NCI-H1048 (cell line): Measurements from ENCODE around the gene SEC22C.
A peak's percentile ranks its signal among the peaks of the same experiment; 100 is the strongest.
"Not testable (repeated sequence)": the region's sequence is repeated elsewhere in the genome, so short reads cannot be mapped to it uniquely, and the experiment has no call there.

Experiments
- DNase-seq: peaks from one replicate; lab custom pipeline; 2025; lab: John Stamatoyannopoulos, UW

SEC22C gene, protein sequence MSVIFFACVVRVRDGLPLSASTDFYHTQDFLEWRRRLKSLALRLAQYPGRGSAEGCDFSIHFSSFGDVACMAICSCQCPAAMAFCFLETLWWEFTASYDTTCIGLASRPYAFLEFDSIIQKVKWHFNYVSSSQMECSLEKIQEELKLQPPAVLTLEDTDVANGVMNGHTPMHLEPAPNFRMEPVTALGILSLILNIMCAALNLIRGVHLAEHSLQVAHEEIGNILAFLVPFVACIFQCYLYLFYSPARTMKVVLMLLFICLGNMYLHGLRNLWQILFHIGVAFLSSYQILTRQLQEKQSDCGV

DNA sequence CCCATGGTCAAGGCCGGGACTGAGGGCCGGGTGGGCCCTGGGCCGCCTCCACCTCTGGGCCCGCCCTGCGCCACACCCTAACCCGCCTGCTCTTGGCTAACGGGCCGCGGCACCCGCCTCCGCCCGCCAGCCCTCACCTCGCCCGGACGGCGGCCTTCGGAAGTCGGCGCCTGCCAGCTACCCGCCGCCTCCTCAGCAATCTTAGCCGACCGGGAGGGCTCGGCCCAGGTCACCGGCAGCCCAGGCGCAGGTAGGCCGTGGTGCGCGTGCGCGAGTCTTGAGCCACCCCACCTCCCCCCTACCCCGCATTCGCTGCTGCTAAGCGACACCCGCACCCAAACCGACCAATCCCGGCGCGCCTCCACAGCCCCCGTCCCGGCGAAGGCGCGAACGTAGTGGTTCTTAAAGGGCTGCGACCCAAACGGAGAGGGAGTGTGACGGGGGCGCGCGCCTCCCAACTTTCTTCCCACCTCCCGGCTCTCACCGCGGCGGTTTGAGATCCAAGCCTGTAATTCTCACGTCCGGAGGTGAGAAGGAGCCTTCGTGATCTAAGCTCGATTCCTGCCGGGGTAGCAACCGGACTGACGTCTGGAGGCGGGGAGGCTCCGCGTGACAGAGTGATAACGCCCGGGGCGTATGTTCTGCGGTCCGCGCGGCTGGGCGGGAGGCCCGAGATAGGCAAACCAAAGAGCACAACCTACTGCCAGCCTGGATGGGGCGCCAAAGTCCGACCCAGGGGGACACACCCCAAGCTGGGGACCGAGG lies at the start of gene SEC22C:
TSS of gene SEC22C (minus strand) at position 259 of the 765 bp plus-strand sequence. CDS start 12,921 bp downstream, outside the sequence.
- DNase-seq = peak; percentile 87

DNA sequence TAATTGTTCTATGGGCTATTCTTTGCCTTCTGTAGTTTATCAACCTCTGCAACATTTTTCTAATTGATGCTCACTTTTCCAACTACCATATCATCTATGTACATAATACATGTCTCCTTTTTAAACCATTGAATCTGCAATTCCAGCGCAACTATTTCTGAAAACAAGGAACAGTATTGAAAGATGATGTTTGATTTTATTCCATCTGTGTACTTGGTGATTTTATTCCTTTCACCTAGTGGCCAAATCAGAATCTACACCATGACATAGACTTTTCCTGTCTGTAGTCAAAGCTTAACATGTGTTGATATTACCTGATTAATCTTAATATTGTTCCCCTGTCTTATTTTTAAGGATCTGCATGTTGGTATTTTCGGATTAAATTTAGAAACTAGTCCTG lies 31.7 kb upstream of the SEC22C start:
- no peak for DNase-seq

DNA sequence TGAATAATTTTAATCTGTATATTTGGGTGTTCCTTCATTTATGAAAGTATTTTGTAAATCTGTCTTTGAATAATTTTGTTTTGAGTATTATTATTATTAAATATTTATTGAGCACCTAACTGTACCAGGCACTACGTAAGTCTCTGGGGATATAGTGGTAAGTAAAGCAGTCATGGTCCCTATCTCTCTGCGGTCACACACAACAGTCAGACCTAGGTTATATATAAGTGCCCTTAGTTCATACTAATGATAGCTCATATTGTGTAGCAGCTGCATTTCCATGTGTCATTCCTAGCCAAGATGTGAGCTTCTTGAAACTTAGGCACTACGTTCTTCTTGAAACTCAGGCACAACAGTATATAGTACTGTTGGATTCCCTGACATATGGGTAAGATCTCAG lies 31.2 kb upstream of the SEC22C start:
- DNase-seq = no peak

- no peak for DNase-seq
Measured at GRCh38 chr3:42612217-42612616, 30.4 kb upstream of the SEC22C start.

DNA sequence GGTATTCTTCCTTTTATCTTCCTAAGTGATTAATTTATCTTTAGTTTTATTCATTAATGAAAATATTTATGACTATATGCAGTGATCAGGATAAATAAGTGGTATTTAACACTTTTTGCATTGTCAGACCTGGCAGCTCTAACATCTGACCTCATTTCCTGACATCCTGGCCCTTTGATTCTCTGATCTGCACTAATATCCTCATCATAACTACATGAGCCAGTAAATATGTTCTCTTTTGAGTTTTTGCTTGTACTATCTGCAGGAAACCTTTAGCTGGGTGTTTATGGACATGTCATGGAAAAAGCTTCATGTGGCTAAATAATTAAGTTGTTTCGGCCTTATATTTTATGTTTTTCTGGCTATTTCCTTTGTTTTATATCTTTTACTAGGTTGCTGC lies 29.2 kb upstream of the SEC22C start:
- DNase-seq = no peak

- DNase-seq = no peak
Measured at GRCh38 chr3:42608581-42608980, 26.8 kb upstream of the SEC22C start.

DNA sequence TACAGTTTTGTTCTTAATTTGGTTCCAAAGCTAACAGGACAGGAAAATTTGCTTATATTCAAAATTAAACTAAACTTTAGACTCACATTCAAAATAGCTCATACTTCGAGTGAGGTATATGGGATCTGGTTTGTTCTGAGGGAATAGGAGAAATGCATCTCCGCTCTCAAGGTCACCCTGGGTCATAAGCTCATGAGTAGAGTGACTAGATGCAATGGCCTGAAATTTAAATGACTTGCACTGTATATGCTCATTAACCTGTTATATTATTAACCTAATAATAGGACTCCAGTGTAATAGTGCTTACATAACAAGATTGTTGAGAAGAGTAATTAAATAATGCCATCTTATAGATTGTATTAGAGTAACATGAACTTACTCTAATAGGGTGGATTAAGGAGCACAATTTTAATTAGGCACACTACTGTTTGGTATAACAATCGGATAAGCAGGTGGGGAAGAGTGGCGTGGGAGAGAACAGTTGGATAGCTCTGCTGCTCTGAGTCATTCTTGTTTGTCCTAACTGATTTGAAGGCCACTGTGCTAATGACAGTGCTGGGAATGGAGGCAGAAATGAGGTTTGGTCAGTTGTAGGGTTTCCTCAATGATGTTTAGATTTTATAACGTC lies 23.9 kb upstream of the SEC22C start:
- no peak for DNase-seq

DNA sequence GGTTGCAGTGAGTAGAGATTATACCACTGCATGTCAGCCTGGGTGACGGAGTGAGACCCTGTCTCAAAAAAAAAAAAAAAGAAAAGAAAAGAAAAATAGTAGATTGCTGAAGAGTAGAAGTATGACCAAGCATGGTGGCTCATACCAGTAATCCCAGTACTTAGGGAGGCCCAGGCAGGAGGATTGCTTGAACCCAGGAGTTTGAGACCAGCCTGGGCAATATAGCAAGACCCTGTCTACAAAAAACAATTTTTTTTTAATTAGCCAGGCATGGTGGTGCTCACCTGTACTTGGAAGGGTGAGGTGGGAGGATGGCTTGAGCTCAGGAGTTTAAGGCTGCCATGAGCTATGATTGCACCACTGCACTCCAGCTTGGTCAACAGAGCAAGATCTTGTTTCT lies 21.2 kb upstream of the SEC22C start:
- no peak for DNase-seq

- no peak for DNase-seq
Measured at GRCh38 chr3:42601896-42602581, 20.3 kb upstream of the SEC22C start.

GRCh38 chr3:42600958-42601675 lies 19.4 kb upstream of the SEC22C start:
- no peak for DNase-seq

- DNase-seq = peak; percentile 97
Measured at GRCh38 chr3:42600111-42600957, 18.6 kb upstream of the SEC22C start, which contains the start of gene NKTR. Gene NKTR (plus strand): TSS chr3:42600686. CDS start chr3:42601007, 321 bp downstream.

DNA sequence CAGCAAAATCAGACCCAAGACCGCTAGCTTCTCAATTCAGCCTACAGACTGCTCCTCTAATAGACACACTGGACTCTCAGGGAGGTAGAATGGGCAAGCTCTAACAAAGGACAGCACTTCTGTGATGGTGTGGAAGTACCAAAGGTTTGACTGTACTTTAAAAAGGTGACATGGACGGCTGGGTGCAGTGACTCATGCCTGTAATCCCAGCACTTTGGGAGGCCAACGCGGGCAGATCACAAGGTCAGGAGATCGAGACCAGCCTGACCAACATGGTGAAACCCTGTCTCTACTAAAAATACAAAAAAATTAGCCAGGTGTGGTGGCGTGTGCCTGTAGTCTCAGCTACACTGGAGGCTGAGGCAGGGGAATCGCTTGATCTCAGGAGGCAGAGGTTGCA lies 15.3 kb upstream of the SEC22C start:
- DNase-seq = not testable (repeated sequence)

GRCh38 chr3:42595682-42596081 lies 13.9 kb upstream of the SEC22C start:
- DNase-seq = no peak

GRCh38 chr3:42593635-42594034 lies 11.9 kb upstream of the SEC22C start:
- no peak for DNase-seq

DNA sequence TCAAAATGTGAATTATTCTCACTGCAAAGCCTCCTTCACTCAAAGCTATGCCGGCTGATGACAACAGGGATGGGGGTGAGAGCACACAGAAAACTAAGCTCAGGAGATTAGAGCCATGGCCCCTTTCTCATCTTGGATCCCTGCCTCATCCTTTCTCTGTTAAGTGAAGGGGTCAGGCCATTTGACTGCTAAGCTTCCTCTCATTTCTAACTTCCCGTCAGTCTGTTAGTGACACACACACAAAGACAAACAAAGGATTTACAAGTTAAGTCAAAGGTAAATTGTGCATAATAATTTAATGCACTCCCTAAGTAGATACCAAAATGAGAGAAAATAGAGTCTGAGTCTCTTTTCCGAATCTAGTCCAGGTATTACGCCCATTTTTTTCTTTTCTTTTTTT lies 10.0 kb upstream of the SEC22C start:
- no peak for DNase-seq

DNA sequence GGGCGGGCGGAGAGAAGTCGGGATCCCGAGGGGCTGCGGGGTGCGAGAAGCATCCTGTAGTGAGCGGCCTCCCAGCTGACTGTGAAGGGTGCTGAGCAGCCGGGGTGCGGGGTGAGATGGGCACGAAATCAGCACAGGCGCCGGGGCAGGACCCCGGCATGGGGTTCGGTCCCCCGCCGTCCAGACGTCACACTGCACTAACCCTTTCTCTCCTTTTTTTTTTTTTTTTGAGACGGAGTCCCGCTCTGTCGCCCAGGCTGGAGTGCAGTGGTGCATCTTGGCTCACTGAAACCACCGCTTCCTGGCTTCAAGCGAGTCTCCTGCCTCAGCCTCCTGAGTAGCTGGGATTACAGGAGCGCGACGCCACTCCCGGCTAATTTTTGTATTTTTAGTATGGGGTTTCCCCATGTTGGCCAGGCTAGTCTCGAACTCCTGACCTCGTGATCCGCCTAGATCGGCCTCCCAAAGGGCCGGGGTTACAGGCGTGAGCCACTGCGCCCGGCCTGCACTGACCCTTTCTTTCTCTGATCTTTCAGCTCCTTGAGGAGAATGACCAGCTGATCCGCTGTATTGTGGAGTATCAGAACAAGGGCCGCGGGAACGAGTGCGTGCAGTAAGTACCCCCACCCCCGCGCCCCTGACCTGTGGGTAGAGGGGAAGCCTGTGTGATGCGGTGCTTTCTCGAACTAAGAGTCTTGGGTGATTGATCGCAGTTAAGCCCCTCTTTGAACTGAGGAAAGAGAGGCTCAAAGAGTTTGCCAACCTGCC lies 9.4 kb upstream of the SEC22C start:
- DNase-seq = no peak

DNA sequence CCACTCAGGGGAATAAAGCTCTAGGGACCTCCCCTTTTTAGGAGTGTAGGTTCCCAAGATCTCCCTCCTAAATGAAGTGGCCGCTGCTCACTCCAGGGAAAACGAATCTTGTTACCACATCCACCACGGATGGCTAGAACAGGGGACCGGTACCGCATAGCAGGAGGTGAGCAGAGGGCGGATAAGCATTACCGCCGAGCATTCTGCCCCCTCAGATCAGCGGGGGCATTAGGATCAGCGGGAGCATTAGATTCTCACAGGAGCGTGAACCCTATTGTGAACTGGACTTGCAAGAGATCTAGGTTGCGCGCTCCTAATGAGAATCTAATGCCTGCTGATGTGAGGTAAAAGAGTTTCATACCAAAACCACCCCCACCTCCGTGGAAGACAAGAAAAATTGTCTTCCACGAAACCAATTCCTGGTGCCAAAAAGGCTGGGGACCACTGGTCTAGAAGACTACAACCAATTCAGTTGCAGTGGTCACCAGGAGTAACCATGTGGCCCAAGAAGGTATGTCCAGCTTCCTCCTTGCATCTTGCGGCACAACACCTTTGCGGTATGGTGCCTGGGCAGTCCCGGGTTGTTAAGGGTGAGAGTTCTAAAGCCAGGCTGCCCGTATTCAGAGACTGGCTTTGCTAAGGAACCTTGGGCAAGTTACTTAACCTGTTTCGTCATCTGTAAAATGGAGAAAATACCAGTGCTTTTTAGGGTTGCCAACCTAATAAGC lies 7.8 kb upstream of the SEC22C start:
- DNase-seq = no peak

GRCh38 chr3:42588625-42589024 lies 6.9 kb upstream of the SEC22C start:
- DNase-seq = no peak

DNA sequence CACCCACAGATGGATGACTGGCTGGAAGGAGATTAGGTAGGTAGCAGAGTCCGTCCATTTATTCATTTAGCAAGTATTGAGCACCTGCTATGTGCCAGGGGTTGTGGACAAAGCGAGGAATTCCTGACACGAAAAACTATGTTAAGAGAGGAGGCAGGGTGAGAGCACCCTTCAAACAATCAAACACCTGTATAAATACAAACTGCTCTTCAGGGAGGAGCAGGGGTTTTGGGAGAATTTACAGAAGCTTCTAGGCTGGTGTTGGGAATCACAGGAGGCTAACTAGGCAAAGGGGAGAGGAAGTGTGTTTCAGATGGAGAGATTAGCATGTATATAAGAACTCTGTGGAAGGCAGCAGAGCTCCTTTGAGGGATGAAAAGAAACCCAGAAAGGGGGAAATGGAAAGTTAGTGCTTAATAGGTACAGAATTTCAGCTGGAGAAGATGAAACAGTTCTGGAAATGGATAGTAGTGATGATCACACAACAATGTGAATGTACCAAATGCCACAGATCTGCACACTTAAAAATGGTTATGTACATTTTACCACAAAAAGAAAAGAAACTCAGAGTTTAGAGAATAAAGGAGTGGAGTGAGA lies 805 bp upstream of the SEC22C start:
- no peak for DNase-seq
